GM19043 (cell line): ENCODE measurements around the gene GTF2H4.
"Not testable (repeated sequence)": the region's sequence is repeated elsewhere in the genome, so short reads cannot be mapped to it uniquely, and the experiment has no call there.

Source experiments
- ATAC-seq: cut with Tn5 transposase; IDR thresholded peaks from one replicate; pipeline ENCODE4 v1.9.1; 2021; ENCODE audit warnings: low read depth; ENCODE audit not compliant: unreplicated experiment

The GTF2H4 gene

GRCh38 chr6:30917487-30917886 lies 9.5 kb downstream of the GTF2H4 start:
- ATAC-seq = no peak

- ATAC-seq = no peak
Observed at GRCh38 chr6:30918670-30919069, 10.7 kb downstream of the GTF2H4 start.

- no peak for ATAC-seq
Observed at GRCh38 chr6:30922447-30922852, 14.4 kb downstream of the GTF2H4 start.

- ATAC-seq = not testable (repeated sequence)
Observed at GRCh38 chr6:30924040-30924627, 16.1 kb downstream of the GTF2H4 start.

- ATAC-seq = no peak
Observed at GRCh38 chr6:30926644-30927043, 18.6 kb downstream of the GTF2H4 start.

GRCh38 chr6:30927080-30927479 lies 19.1 kb downstream of the GTF2H4 start:
- ATAC-seq = not testable (repeated sequence)

DNA sequence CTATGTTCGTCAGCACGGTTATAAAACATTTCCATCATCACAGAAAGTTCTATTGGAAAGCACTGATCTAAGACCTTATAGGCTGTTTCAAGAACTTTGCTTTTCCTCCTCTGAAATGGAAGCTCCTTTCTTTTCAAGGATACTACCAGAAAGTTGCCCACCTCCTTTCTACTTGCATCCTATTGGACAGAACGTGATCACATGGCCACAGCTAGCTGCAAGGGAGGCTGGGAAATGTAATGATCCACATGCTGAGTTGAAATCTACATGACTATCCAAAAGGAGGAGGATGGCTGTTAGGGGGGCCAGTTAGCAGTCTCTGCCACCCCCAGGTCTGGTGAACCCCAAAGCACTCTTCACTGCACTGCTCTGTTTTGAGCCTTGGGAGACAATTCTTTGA lies 20.7 kb downstream of the GTF2H4 start:
- no peak for ATAC-seq

- ATAC-seq = no peak
Observed at GRCh38 chr6:30930506-30930905, 22.5 kb downstream of the GTF2H4 start.

- ATAC-seq = no peak
Observed at GRCh38 chr6:30931272-30931671, 23.3 kb downstream of the GTF2H4 start.

GRCh38 chr6:30931969-30932645 lies 24.1 kb downstream of the GTF2H4 start, which contains the start of gene SFTA2:
SFTA2 (minus strand) TSS chr6:30932170; CDS start chr6:30932096, 74 bp downstream.
- ATAC-seq = no peak

DNA sequence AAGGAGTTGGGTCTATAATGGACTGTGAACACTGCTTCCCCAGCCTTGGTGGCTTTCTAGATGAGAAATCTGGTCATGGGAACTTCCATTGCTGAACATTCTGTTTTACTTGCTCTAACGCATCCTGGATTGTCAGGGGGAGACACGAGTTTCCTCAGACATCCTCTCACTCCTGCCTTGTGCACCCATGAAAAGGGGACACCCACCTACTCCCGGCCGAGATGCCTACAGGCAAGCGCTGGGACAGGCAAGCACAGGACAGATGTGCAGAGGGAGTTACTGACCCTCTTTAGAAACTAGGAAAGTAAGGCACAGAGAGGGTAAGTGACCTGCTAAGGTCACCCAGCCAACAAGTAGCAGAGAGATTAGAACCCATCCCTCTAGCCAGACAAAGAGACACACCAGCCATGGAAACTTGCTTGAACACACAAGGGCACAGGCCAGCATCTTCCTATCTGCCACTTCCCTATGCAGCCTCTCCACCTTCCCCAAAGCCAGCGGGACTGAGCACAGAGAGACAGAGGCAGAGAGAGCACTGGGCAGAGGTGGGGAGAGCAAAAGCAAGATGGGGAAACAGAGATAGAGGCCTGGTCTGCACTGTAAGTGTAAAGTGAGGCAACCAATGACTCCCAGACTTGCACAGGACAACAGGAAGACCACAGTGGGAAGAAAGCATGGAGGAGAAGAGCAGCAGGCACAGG lies 24.8 kb downstream of the GTF2H4 start:
- no peak for ATAC-seq

DNA sequence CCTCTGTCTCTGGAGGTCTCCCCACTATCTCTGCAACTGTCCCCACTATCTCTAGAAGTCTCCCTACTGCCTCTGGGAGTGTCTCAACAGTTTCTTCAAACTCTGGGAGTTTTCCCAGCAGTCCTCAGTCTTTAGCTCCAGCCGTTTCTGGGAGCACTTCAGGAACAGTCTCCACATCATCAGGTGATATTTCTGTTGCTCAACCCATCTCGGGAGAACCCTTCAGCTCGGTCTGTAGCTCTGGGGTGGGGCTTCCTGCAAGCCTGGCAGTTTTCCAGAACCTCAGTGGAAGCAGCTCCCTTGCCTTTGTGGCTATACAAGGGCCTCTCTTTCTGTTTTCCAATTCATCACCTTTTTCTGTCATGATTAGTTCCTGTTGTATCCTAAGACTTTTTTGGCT lies 27.0 kb downstream of the GTF2H4 start:
- no peak for ATAC-seq

DNA sequence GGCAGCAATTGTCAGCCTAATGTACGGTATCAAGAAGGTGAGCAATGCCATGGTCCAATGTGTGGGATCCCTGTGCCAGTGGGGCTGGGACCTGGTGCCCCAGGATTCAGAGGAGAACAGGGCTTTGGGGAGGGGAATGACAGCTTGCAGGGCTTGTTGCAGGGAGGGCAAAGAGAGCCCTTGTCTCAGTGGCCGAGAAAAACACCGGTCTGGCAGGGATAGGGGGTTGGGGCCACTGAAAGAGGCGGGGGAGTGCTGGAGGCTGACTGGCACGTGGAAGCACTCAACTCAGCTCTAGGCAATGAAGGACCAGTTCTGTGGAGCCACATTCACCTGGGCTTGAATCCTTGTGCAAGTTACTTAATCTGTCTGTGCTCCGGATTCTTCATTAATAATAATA lies 29.3 kb downstream of the GTF2H4 start:
- ATAC-seq = no peak

- ATAC-seq = no peak
Observed at GRCh38 chr6:30938730-30939129, 30.7 kb downstream of the GTF2H4 start.

- ATAC-seq = no peak
Observed at GRCh38 chr6:30939473-30939872, 31.5 kb downstream of the GTF2H4 start.

- no peak for ATAC-seq
Observed at GRCh38 chr6:30940361-30940986, 32.5 kb downstream of the GTF2H4 start, which contains the start of gene MUCL3. MUCL3 (plus strand) TSS chr6:30940973; CDS start chr6:30941000, 27 bp downstream.

DNA sequence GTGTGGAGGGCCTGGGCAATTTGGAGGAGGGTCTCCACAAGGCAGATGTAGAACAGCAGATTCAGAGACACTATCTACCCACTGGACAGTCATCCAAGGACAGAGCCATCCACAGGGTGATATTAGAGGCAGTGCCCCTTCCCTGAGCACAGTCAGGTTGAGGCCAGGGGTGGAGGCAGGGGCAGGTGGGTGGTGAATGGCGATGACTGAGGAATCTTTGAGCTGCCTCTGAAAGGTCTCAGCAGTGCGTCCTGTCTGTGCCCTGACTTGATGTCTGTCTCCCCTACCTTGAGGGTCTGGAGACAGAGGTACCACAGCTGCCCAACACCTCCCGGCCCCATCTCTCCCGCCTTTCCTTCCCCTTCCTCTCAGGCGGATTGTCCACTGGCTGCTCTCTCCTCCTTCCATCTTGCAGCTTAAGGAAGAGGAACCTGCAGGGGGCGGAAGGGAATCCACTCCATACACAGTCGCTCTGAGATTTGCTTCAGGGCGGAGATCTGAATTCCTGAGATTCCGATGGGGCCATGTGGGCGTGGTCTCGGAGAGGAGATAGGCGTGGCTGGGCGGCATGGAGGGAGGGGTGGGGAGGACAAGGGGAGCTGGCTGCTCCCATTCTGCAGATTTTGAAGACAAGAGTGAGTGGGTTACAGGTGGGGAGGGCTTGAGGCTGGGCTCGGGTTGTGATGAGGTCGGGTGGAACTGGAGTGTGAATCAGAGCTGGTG lies 34.5 kb downstream of the GTF2H4 start:
- no peak for ATAC-seq

GRCh38 chr6:30944051-30944450 lies 36.0 kb downstream of the GTF2H4 start:
- ATAC-seq = no peak

DNA sequence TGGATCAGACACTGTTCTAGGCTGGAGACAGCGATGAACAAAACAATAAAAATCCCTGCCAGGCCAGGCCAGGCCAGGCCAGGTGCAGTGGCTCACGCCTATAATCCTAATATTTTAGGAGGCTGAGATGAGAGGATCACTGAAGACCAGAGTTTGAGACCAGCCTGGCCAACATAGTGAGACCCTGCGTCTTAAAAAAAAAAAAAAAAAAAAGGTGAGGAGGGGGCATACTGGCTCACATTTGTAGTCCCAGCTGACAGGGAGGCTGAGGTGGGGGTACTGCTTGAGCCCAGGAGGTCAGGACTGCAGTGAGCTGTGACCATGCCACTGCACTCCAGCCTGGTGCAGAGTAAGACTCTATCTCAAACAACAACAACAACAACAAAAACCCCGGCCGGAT lies 37.3 kb downstream of the GTF2H4 start:
- ATAC-seq = no peak

DNA sequence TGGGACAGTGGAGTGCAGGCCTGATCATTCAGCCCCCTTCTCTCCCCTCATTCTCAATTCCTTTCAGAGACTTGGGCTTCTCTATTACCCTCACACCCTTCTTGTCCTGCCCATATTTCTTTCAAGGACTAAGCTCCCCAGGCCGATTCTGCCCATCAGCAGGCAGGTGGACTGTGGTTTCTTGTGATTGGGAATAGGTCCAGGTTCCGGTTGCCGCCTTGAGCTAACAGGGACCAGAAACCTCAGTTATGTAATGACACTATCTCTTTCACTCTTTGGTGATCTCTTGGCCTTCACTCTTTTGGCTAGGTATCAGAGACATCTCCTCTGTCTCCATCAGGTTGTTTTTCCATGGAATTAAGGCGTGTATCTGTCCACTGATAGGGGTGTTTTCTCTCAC lies 39.2 kb downstream of the GTF2H4 start:
- ATAC-seq = no peak

- no peak for ATAC-seq
Observed at GRCh38 chr6:30948811-30949210, 40.8 kb downstream of the GTF2H4 start.
